Measurements from ENCODE around the gene JAK1.

Gene JAK1

DNA sequence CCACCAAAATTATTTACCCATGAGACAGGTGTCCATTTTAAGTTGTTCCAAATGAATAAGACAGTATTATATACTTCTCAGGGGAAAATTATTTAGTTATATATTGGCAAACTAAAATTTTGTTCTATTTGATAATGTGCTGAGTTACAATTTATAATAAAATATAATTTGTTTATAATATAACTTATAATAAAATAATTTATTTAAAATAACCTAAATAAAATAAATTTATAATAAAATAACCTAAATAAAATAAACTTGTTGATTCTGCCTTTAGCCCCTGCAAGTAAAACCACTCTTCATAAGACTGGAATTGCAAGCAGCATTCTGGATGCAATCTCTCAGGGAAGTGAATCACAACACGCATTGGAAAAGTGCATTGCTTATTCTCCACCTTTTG, 151.9 kb downstream of the JAK1 start:
- Histone ChIP-seq H3K4me3 (ENCODE audit: low read length) (no peak overlapping the region), H3K36me3 (ENCODE audit: insufficient read depth, low read depth, low read length) (peaks cover 15% of the 10 kb centered on the region), H3K27ac (ENCODE audit: low read length) (no peak overlapping the region), H3K9me3 (ENCODE audit: insufficient read depth, low read depth, low read length) (no peaks in the 10 kb centered on the region), H3K27me3 (ENCODE audit: insufficient read depth, low read length) (no peaks in the 10 kb centered on the region), H3K9ac (ENCODE audit: low read depth, low read length) (no peak overlapping the region), H3K4me1 (ENCODE audit: insufficient read depth, low read length) (no peaks in the 10 kb centered on the region)

DNA sequence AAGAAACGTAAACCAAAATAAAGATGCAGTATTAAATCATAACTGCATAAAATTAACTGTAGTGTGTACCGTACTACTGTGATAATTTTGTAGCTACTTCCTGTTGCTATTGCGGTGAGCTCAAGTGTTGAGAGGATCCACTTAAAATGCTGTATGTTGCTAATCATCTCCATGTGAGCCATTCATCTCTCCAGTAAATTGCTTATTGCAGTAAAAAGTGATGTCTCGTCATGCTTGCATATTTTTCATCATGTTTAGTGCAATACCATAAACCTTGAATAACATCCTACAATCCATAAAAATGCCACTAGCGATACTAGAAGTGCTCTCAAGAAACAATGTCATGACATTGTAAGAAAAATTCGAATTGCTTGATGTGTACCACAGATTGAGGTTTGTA, 155.2 kb downstream of the JAK1 start:
- H3K4me1 ChIP-seq (ENCODE audit: insufficient read depth, low read length) = no peaks in the 10 kb centered on the region
- H3K27me3 ChIP-seq (ENCODE audit: insufficient read depth, low read length) = no peaks in the 10 kb centered on the region
- H3K27ac ChIP-seq (ENCODE audit: low read length) = no peak overlapping the region
- H3K36me3 ChIP-seq (ENCODE audit: insufficient read depth, low read depth, low read length) = peaks cover 15% of the 10 kb centered on the region
- no peak overlapping the region for H3K4me3 ChIP-seq (ENCODE audit: low read length)
- no peak overlapping the region for H3K9ac ChIP-seq (ENCODE audit: low read depth, low read length)
- H3K9me3 ChIP-seq (ENCODE audit: insufficient read depth, low read depth, low read length) = no peaks in the 10 kb centered on the region

DNA sequence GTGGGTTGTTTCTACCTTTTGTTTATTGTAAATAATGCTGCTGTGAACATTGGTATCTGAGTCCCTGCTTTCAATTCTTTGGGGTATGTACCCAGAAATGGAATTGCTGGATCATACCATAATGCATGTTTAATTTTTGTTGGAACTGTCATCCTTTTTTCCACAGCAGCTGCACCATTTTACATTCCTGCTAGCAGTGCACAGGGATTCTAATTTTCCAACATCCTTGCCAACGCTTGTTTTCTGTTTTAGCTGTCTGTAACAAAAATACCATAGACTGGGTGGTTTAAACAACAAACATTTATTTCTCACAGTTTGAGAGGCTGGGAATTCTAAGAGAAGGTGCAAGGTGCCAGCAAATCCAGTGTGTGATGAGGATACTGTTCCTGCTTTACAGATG, 156.3 kb downstream of the JAK1 start:
- H3K4me3 ChIP-seq (ENCODE audit: low read length) = no peak overlapping the region
- H3K27ac ChIP-seq (ENCODE audit: low read length) = no peak overlapping the region
- H3K27me3 ChIP-seq (ENCODE audit: insufficient read depth, low read length) = no peaks in the 10 kb centered on the region
- H3K36me3 ChIP-seq (ENCODE audit: insufficient read depth, low read depth, low read length) = peaks cover 10% of the 10 kb centered on the region; the same call in 1 of the 2 replicates
- H3K9ac ChIP-seq (ENCODE audit: low read depth, low read length) = no peak overlapping the region
- no peaks in the 10 kb centered on the region for H3K9me3 ChIP-seq (ENCODE audit: insufficient read depth, low read depth, low read length)
- no peaks in the 10 kb centered on the region for H3K4me1 ChIP-seq (ENCODE audit: insufficient read depth, low read length)

DNA sequence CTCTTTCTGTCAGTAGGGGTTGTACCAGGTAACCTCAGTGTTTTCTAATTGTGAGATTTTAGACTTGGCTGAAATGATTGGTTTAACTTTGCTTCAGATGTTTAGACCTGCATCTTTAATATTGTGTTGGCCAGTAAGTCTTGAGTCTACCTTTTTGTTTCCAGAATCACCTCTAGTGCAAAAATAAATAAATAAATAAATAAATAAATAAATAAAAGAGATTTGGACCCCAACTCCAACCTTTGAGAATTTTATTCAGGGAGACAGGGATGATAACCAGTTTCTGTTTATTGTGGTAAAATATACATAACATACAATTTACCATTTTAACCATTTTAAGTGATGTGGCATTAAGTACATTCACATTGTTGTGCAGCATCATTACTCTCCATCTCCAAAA, 157.0 kb downstream of the JAK1 start:
- Histone ChIP-seq H3K4me1 (ENCODE audit: insufficient read depth, low read length) (no peaks in the 10 kb centered on the region), H3K9me3 (ENCODE audit: insufficient read depth, low read depth, low read length) (no peaks in the 10 kb centered on the region), H3K9ac (ENCODE audit: low read depth, low read length) (no peak overlapping the region), H3K27ac (ENCODE audit: low read length) (no peak overlapping the region), H3K4me3 (ENCODE audit: low read length) (no peak overlapping the region), H3K27me3 (ENCODE audit: insufficient read depth, low read length) (no peaks in the 10 kb centered on the region), H3K36me3 (ENCODE audit: insufficient read depth, low read depth, low read length) (peaks cover 13% of the 10 kb centered on the region)

DNA sequence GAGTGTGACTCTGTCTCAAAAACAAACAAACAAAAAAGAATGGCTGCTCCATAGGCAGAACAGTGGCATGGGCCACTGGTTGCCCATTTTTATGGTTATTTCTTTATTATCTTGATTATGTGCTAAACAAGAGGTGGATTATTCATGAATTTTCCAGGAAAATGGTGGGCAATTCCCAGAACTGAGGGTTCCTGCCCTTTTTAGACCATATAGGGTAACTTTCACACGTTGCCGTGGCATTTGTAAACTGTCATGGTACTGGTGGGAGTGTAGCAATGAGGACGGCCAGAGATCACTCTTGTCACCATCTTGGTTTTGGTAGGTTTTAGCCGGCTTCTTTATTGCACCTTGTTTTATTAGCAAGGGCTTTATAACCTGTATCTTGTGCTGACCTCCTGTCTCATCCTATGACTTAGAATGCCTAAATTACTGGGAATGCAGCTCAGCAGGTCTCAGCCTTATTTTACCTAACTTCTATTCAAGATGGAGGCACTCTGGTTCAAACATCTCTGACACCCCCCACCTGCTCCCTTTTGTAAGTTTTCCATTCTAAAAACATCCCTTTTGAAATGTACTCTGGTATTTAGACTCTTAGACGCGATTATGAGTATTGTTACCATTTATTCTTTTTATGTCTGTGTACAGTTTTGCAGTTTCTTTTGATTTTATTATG, 164.4 kb downstream of the JAK1 start:
- Histone ChIP-seq H3K27me3 (ENCODE audit: insufficient read depth, low read length) (no peaks in the 10 kb centered on the region), H3K36me3 (ENCODE audit: insufficient read depth, low read depth, low read length) (peaks cover 12% of the 10 kb centered on the region), H3K4me3 (ENCODE audit: low read length) (no peak overlapping the region), H3K4me1 (ENCODE audit: insufficient read depth, low read length) (no peaks in the 10 kb centered on the region; the same call in 1 of the 2 replicates), H3K27ac (ENCODE audit: low read length) (no peak overlapping the region), H3K9ac (ENCODE audit: low read depth, low read length) (no peak overlapping the region), H3K9me3 (ENCODE audit: insufficient read depth, low read depth, low read length) (no peaks in the 10 kb centered on the region)

DNA sequence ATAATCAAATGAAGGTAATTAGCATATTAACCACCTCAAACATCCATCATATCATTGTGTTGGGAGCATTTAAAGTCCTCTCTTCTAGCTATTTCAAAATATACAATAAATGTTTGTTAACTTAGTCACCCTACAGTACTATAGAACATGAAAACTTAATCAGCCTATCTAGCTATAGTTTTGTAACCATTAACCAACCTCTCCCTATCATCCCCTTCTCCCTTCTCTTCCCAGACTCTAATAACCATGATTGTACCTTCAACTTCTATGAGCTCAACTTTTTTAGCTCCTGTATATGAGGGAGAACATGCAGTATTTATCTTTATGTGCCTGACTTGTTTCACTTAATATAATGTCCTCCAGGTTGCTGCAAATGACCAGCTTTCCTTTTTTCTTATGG, 167.5 kb downstream of the JAK1 start:
- no peaks in the 10 kb centered on the region; the same call in 1 of the 2 replicates for H3K4me1 ChIP-seq (ENCODE audit: insufficient read depth, low read length)
- H3K27ac ChIP-seq (ENCODE audit: low read length) = no peak overlapping the region
- H3K27me3 ChIP-seq (ENCODE audit: insufficient read depth, low read length) = no peaks in the 10 kb centered on the region
- H3K9me3 ChIP-seq (ENCODE audit: insufficient read depth, low read depth, low read length) = no peaks in the 10 kb centered on the region
- no peak overlapping the region for H3K9ac ChIP-seq (ENCODE audit: low read depth, low read length)
- no peak overlapping the region for H3K4me3 ChIP-seq (ENCODE audit: low read length)
- peaks cover 4% of the 10 kb centered on the region; the same call in 1 of the 2 replicates for H3K36me3 ChIP-seq (ENCODE audit: insufficient read depth, low read depth, low read length)

DNA sequence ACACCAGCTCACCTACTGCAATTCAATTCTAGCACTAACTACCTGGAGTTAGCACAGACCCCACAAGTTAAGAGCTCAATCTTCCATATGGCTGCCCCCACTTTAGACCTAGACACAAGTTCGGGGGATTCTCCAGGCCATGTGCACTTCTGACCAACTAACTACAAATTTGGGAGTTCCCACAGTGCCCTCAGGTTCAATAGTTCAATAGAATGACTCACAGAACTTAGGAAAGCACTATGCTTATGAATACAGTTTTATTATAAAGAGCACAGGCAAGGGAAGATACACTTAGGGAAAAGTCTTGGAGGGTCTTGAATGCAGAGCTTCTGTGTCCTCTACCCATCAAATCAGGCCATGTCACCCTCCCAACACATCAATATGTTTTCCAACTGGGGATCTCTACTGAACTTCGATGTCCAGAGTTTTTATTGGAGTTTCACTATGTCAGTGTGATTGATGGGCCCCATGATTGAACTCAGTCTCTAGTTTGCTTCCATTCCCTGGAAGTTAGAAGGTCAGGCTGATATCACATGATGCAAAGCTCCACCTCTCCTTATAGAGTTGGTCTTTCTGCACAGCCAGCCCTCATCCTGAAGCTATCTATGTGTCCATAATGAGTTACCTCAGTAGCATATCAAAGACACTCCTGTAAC, 175.4 kb downstream of the JAK1 start:
- Histone ChIP-seq H3K27ac (ENCODE audit: low read length) (no peak overlapping the region), H3K4me3 (ENCODE audit: low read length) (no peak overlapping the region), H3K36me3 (ENCODE audit: insufficient read depth, low read depth, low read length) (peaks cover 24% of the 10 kb centered on the region), H3K9ac (ENCODE audit: low read depth, low read length) (no peak overlapping the region), H3K9me3 (ENCODE audit: insufficient read depth, low read depth, low read length) (peaks cover 20% of the 10 kb centered on the region), H3K27me3 (ENCODE audit: insufficient read depth, low read length) (no peaks in the 10 kb centered on the region), H3K4me1 (ENCODE audit: insufficient read depth, low read length) (no peaks in the 10 kb centered on the region)

Measured in iPS-20b (cell line).